HG03571 (cell line): Measurements from ENCODE around the gene FAM111A.

Source experiments
- ATAC-seq: cut with Tn5 transposase; IDR thresholded peaks from one replicate; pipeline ENCODE4 v1.9.1; 2021; ENCODE audit not compliant: unreplicated experiment

The FAM111A gene

GRCh38 chr11:59198726-59199125 is 56.1 kb downstream of the FAM111A start:
- no peak for ATAC-seq

- ATAC-seq: peak; percentile 65
Measured at GRCh38 chr11:59199546-59200422, 57.1 kb downstream of the FAM111A start.

GRCh38 chr11:59200423-59200746 is 57.7 kb downstream of the FAM111A start:
- no peak for ATAC-seq

GRCh38 chr11:59201353-59201752 is 58.7 kb downstream of the FAM111A start:
- no peak for ATAC-seq
